ENCODE measurements around the gene C17orf107.

The C17orf107 gene

DNA sequence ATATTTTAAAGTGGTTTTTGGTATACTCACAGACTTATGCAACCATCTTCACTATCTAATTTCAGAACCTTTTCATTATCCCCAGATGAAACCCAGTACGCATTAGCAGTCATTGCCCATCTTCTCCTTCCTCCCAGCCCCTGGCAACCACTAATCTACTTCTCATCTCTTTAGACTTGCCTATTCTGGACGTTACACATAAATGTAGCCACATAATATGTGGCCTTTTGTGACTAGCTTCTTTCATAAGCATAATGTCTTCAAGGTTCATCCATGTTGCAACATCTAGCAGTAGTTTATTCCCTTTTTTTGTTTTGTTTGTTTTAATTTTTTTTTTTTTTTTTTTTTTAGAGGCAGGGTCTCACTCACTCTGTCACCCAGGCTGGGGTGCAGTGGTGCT lies 28.5 kb upstream of the C17orf107 start:
- no peak overlapping the region for H3K27ac ChIP-seq (ENCODE audit: low read depth, low read length)
- H3K27me3 ChIP-seq (ENCODE audit: control insufficient read depth in 5 of 5, insufficient read depth in 4 of 5, low read length in 5 of 5): no peaks in the 10 kb centered on the region
- H3K36me3 ChIP-seq (ENCODE audit: control insufficient read depth in 5 of 5, insufficient read depth in 5 of 5, low read length in 5 of 5): peaks cover 0 to 3% (median 3%) of the 10 kb centered on the region in 5 donors
- H3K4me3 ChIP-seq (ENCODE audit: low read depth in 1 of 5, low read length in 5 of 5): no peak overlapping the region
- H3K4me1 ChIP-seq (ENCODE audit: control insufficient read depth in 5 of 5, insufficient read depth in 5 of 5, low read length in 5 of 5): peaks cover 0 to 8% (median 0%) of the 10 kb centered on the region in 5 donors
- H3K9ac ChIP-seq (ENCODE audit: low read length in 5 of 5): no peak overlapping the region
- no peaks in the 10 kb centered on the region for H3K9me3 ChIP-seq (ENCODE audit: control insufficient read depth in 5 of 5, low read length in 5 of 5)

DNA sequence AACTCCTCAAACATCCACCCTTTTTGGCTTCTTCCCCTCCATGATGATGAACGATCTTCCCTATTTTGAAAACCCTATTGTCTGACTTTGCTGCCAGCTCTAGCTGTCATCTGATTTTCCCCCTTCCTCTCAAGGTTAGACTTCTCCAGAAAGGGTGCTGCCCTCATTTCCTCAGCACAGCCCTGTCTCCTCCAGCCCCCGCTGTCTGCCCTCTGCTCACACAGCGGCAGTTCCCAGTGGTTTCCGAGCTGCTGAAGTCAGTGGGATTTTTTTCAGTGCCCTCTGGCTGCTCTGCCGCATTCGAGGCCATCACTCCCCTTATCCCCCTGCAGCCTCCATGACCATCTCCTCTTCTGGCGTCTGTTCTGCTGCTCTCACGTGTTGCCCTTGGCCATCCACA lies 26.6 kb upstream of the C17orf107 start:
- no peaks in the 10 kb centered on the region for H3K9me3 ChIP-seq (ENCODE audit: control insufficient read depth in 5 of 5, low read length in 5 of 5)
- no peak overlapping the region for H3K9ac ChIP-seq (ENCODE audit: low read length in 5 of 5)
- peaks cover 0 to 8% (median 0%) of the 10 kb centered on the region in 5 donors for H3K4me1 ChIP-seq (ENCODE audit: control insufficient read depth in 5 of 5, insufficient read depth in 5 of 5, low read length in 5 of 5)
- H3K36me3 ChIP-seq (ENCODE audit: control insufficient read depth in 5 of 5, insufficient read depth in 5 of 5, low read length in 5 of 5): peaks cover 0 to 3% (median 3%) of the 10 kb centered on the region in 5 donors
- H3K27ac ChIP-seq (ENCODE audit: low read depth, low read length): no peak overlapping the region
- H3K27me3 ChIP-seq (ENCODE audit: control insufficient read depth in 5 of 5, insufficient read depth in 4 of 5, low read length in 5 of 5): no peaks in the 10 kb centered on the region
- H3K4me3 ChIP-seq (ENCODE audit: low read depth in 1 of 5, low read length in 5 of 5): no peak overlapping the region

DNA sequence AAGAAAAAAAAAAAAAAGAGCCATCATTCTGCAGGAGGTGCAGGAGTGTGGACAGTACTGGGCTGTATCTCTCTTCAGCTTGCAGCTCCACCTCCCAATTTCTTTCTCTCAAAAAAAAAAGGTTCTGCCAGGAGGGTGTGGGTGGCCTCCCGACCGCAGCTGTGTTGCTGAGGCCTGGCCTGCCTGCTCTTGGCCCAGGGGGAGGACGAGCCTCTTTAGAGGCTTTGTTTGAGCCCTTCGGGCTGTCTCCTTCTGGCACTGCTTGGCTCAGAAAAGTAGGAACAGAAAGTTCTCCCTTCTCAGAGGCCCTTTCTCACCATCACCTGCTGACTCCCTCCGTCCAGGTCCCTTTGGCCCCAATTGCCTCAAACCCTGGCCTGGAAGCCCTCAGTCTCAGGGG lies 22.2 kb upstream of the C17orf107 start:
- peaks cover 0 to 33% (median 24%) of the 10 kb centered on the region in 5 donors for H3K36me3 ChIP-seq (ENCODE audit: control insufficient read depth in 5 of 5, insufficient read depth in 5 of 5, low read length in 5 of 5)
- H3K4me1 ChIP-seq (ENCODE audit: control insufficient read depth in 5 of 5, insufficient read depth in 5 of 5, low read length in 5 of 5): peaks cover 0 to 22% (median 4%) of the 10 kb centered on the region in 5 donors
- H3K27ac ChIP-seq (ENCODE audit: low read depth, low read length): no peak overlapping the region
- no peaks in the 10 kb centered on the region for H3K9me3 ChIP-seq (ENCODE audit: control insufficient read depth in 5 of 5, low read length in 5 of 5)
- no peaks in the 10 kb centered on the region for H3K27me3 ChIP-seq (ENCODE audit: control insufficient read depth in 5 of 5, insufficient read depth in 4 of 5, low read length in 5 of 5)
- peak overlapping the region in 1 of 5 donors; percentile 23 for H3K9ac ChIP-seq (ENCODE audit: low read length in 5 of 5)
- H3K4me3 ChIP-seq (ENCODE audit: low read depth in 1 of 5, low read length in 5 of 5): no peak overlapping the region

DNA sequence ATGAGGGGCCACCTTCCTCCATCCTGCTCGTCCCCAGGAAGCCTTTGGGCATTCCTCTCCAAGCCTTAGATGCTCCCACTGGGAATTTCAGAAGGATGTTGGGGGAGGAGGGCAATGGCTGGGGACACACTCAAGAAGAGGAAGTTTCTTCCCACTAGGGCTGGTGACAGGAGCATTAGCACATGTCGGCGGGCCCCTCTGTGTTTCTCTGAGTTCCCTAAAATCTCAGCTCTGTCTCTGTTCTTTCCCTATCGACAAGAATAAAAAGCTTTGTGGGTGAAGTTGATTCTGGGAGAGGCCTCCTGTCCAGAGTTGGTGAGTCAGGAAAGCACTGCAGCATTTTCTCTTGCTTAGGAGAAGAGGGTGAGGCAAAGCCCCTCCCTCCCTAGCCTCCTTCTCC lies 19.7 kb upstream of the C17orf107 start:
- no peak overlapping the region for H3K9ac ChIP-seq (ENCODE audit: low read length in 5 of 5)
- H3K27ac ChIP-seq (ENCODE audit: low read depth, low read length): no peak overlapping the region

DNA sequence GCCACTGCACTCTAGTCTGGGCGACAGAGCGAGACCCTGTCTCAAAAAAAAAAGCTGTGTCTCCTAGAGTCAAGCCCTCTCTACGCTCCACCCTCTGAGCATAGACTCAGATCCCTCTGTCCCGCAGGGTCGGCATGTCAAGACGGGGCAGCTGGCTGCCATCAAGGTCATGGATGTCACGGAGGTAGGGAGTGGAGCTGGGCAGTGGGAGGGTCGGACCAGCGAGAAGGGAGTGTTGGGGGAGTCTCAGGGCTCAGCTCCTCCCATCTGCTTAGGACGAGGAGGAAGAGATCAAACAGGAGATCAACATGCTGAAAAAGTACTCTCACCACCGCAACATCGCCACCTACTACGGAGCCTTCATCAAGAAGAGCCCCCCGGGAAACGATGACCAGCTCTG lies 18.5 kb upstream of the C17orf107 start:
- Histone ChIP-seq H3K27ac (ENCODE audit: low read depth, low read length) (no peak overlapping the region), H3K9ac (ENCODE audit: low read length in 5 of 5) (no peak overlapping the region), H3K9me3 (ENCODE audit: control insufficient read depth in 5 of 5, low read length in 5 of 5) (no peaks in the 10 kb centered on the region), H3K4me3 (ENCODE audit: low read depth in 1 of 5, low read length in 5 of 5) (no peak overlapping the region), H3K4me1 (ENCODE audit: control insufficient read depth in 5 of 5, insufficient read depth in 5 of 5, low read length in 5 of 5) (peaks cover 0 to 20% (median 4%) of the 10 kb centered on the region in 5 donors), H3K36me3 (ENCODE audit: control insufficient read depth in 5 of 5, insufficient read depth in 5 of 5, low read length in 5 of 5) (peaks cover 0 to 53% (median 41%) of the 10 kb centered on the region in 5 donors), H3K27me3 (ENCODE audit: control insufficient read depth in 5 of 5, insufficient read depth in 4 of 5, low read length in 5 of 5) (no peaks in the 10 kb centered on the region)

More for the DNA sequence above, 19.7 kb upstream of the C17orf107 start:
- H3K4me1 ChIP-seq (ENCODE audit: control insufficient read depth in 5 of 5, insufficient read depth in 5 of 5, low read length in 5 of 5): peaks cover 0 to 20% (median 4%) of the 10 kb centered on the region in 5 donors
- H3K36me3 ChIP-seq (ENCODE audit: control insufficient read depth in 5 of 5, insufficient read depth in 5 of 5, low read length in 5 of 5): peaks cover 0 to 40% (median 28%) of the 10 kb centered on the region in 5 donors
- no peak overlapping the region for H3K4me3 ChIP-seq (ENCODE audit: low read depth in 1 of 5, low read length in 5 of 5)
- H3K27me3 ChIP-seq (ENCODE audit: control insufficient read depth in 5 of 5, insufficient read depth in 4 of 5, low read length in 5 of 5): no peaks in the 10 kb centered on the region
- no peaks in the 10 kb centered on the region for H3K9me3 ChIP-seq (ENCODE audit: control insufficient read depth in 5 of 5, low read length in 5 of 5)

DNA sequence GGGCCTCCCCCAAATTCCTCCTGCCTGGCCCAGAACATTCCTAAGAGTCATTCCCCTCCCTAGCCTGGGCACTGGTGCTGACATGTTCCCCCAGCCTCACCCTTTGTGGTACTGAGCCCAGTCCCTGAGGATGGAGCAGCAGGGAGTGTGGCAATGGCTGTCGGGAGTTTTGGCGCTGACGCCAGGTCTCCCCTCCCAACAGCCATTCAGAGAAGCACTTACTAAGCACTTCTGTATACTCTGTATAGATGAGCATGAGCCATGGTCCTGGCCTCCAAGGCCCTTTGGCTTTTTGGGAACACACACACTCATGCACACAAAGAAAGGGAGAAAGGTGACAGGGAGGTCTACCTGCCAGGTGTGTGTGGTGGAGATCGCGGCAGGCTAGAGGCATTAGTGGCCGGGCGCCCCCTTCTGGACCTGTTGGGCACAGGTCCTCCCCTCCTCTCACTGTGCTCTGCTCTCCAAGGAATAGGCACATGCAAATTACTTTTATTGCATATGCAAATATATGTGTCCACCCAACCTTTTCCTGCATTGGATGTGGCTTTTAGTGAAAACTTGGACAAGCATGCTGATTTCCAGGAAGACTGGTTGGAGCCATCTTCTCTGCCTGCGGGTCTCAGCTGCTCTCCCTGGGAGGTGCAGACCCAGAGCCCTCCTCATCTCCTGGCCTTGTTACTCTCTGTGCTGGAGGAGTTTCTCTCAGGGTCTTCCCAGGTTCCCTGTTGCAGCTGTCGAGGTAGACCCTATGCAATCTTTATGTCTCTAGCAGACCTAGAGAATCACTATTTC lies 17.4 kb upstream of the C17orf107 start:
- no peaks in the 10 kb centered on the region for H3K9me3 ChIP-seq (ENCODE audit: control insufficient read depth in 5 of 5, low read length in 5 of 5)
- H3K9ac ChIP-seq (ENCODE audit: low read length in 5 of 5): no peak overlapping the region
- H3K36me3 ChIP-seq (ENCODE audit: control insufficient read depth in 5 of 5, insufficient read depth in 5 of 5, low read length in 5 of 5): peaks cover 0 to 64% (median 52%) of the 10 kb centered on the region in 5 donors
- H3K27ac ChIP-seq (ENCODE audit: low read depth, low read length): no peak overlapping the region
- H3K4me1 ChIP-seq (ENCODE audit: control insufficient read depth in 5 of 5, insufficient read depth in 5 of 5, low read length in 5 of 5): peaks cover 0 to 20% (median 4%) of the 10 kb centered on the region in 5 donors
- H3K27me3 ChIP-seq (ENCODE audit: control insufficient read depth in 5 of 5, insufficient read depth in 4 of 5, low read length in 5 of 5): no peaks in the 10 kb centered on the region
- no peak overlapping the region for H3K4me3 ChIP-seq (ENCODE audit: low read depth in 1 of 5, low read length in 5 of 5)

DNA sequence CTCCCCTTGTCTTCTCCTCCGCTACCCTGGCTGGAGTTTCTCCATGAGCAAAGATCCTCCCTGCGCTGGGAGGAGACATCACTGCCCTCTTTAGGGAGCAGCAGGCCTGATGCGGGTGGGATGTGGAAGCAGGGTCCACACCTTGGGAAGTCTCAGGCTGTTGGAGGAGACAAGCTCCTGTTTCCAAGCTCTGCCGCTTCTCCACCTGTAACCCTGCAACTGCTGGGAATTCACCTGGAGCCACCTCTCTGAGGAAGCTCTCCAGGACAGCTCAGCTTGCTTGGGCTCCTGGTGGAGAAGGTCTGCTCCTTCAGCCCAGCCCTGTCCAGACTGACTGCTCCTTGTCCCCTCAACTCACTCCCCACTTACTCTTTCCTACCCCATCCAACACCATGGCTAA lies 14.8 kb upstream of the C17orf107 start:
- H3K36me3 ChIP-seq (ENCODE audit: control insufficient read depth in 5 of 5, insufficient read depth in 5 of 5, low read length in 5 of 5): peaks cover 0 to 67% (median 49%) of the 10 kb centered on the region in 5 donors
- no peak overlapping the region for H3K4me3 ChIP-seq (ENCODE audit: low read depth in 1 of 5, low read length in 5 of 5)
- H3K27me3 ChIP-seq (ENCODE audit: control insufficient read depth in 5 of 5, insufficient read depth in 4 of 5, low read length in 5 of 5): no peaks in the 10 kb centered on the region
- no peak overlapping the region for H3K27ac ChIP-seq (ENCODE audit: low read depth, low read length)
- H3K9ac ChIP-seq (ENCODE audit: low read length in 5 of 5): no peak overlapping the region
- peaks cover 0 to 18% (median 4%) of the 10 kb centered on the region in 5 donors for H3K4me1 ChIP-seq (ENCODE audit: control insufficient read depth in 5 of 5, insufficient read depth in 5 of 5, low read length in 5 of 5)
- no peaks in the 10 kb centered on the region for H3K9me3 ChIP-seq (ENCODE audit: control insufficient read depth in 5 of 5, low read length in 5 of 5)

DNA sequence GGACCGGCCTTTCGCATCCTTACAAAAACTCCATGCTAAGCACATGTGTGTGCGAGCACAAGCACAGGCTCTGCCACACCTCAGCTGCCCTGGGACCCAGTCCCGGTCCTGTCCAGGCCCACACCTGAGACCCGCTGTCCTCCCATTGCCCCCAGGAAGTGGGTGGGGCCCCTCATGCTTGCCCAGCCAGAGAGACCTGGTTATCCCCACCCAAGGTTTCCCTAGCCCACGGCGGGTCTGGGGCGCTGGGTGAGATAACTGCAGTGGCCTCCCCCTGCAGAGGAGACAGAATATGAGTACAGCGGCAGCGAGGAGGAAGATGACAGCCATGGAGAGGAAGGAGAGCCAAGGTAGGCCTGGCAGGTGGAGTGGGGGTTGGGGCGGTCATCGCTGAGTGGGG lies 12.5 kb upstream of the C17orf107 start:
- peaks cover 0 to 9% (median 2%) of the 10 kb centered on the region in 5 donors for H3K4me1 ChIP-seq (ENCODE audit: control insufficient read depth in 5 of 5, insufficient read depth in 5 of 5, low read length in 5 of 5)
- H3K4me3 ChIP-seq (ENCODE audit: low read depth in 1 of 5, low read length in 5 of 5): no peak overlapping the region
- H3K27me3 ChIP-seq (ENCODE audit: control insufficient read depth in 5 of 5, insufficient read depth in 4 of 5, low read length in 5 of 5): no peaks in the 10 kb centered on the region
- H3K27ac ChIP-seq (ENCODE audit: low read depth, low read length): no peak overlapping the region
- no peaks in the 10 kb centered on the region for H3K9me3 ChIP-seq (ENCODE audit: control insufficient read depth in 5 of 5, low read length in 5 of 5)
- H3K9ac ChIP-seq (ENCODE audit: low read length in 5 of 5): no peak overlapping the region
- H3K36me3 ChIP-seq (ENCODE audit: control insufficient read depth in 5 of 5, insufficient read depth in 5 of 5, low read length in 5 of 5): peaks cover 0 to 73% (median 58%) of the 10 kb centered on the region in 5 donors

DNA sequence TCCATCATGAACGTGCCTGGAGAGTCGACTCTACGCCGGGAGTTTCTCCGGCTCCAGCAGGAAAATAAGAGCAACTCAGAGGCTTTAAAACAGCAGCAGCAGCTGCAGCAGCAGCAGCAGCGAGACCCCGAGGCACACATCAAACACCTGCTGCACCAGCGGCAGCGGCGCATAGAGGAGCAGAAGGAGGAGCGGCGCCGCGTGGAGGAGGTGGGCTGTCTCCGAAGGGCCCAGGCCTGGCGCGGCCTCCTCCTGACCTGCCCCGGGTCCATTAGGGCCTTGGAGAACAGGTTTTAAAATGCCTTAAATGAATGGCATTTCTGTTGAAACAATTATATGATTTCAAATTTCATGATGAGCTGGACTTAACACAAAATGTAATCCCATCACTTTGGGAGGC lies 11.8 kb upstream of the C17orf107 start:
- Histone ChIP-seq H3K4me3 (ENCODE audit: low read depth in 1 of 5, low read length in 5 of 5) (no peak overlapping the region), H3K4me1 (ENCODE audit: control insufficient read depth in 5 of 5, insufficient read depth in 5 of 5, low read length in 5 of 5) (peaks cover 0 to 1% (median 0%) of the 10 kb centered on the region in 5 donors), H3K36me3 (ENCODE audit: control insufficient read depth in 5 of 5, insufficient read depth in 5 of 5, low read length in 5 of 5) (peaks cover 0 to 80% (median 64%) of the 10 kb centered on the region in 5 donors), H3K27ac (ENCODE audit: low read depth, low read length) (no peak overlapping the region), H3K9ac (ENCODE audit: low read length in 5 of 5) (no peak overlapping the region), H3K27me3 (ENCODE audit: control insufficient read depth in 5 of 5, insufficient read depth in 4 of 5, low read length in 5 of 5) (no peaks in the 10 kb centered on the region), H3K9me3 (ENCODE audit: control insufficient read depth in 5 of 5, low read length in 5 of 5) (no peaks in the 10 kb centered on the region)
